HL-60/S4 treated with retinoic acid at 250 ng/mL for 4 days and 3 days (cell line): ENCODE measurements around the gene SCAMP1.
"Not testable (repeated sequence)": the region's sequence is repeated elsewhere in the genome, so short reads cannot be mapped to it uniquely, and the experiment has no call there.

ENCODE experiments used
- in situ Hi-C: fragments of 300-500 bp; cut with MboI; formaldehyde crosslinking; loops from 2 replicates; pipeline ENCODE4 v1.7.0; 2022; ENCODE audit warnings: low sequenced_read_pairs

SCAMP1 gene

DNA sequence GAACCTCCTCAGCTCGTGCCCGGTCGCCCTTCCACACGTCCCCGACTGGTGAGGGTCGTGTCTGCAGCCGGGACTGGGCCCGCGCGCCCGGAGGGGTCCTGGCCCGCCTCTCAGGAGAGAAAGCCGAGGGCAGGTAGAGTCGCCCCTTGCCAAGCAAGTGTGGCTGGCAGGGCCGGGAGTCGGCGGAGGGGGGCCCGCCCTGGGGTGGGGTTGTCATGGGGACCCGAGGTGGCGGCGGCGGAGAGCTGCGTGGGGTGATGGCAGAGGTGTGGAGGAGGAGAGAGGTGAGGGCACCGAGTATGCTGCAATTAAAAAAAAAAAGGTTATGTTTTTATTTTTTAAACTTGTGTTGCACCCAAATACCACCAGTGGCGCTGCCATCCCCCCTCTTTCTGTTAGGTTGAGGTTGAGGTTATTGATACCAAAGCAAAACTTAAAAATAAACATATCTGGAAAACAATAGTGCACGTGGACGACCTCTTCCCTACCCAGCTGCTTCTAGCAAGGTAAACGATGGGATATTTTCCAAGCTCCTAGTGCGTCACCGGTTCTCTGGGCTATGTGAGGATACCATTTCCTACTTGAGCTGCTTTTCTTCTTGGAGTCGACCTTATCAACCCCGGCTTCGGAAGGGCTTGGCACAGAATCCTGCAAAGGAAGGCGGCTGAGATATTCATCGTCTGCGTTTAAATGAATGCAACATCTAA is 660 bp downstream of the SCAMP1 start:
- in situ Hi-C loops: no loop called here

DNA sequence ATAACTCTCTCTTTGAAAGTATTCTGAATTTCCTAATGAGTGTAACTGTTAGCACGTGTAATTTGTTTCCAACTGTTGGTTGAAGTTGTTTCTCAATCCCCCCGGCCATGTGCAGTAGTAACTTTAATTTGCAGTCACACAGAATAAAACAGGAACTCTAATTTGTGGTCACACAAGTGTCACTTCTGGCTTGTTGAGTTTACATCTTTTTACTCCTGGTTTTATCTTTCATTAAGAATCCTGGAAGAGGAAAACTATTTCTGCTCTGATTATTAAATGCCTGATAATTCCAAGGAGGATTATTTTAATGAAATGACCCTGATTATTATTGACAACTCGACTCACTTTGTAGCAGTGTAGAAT is 1.2 kb downstream of the SCAMP1 start:
- in situ Hi-C loops: no loop called here

DNA sequence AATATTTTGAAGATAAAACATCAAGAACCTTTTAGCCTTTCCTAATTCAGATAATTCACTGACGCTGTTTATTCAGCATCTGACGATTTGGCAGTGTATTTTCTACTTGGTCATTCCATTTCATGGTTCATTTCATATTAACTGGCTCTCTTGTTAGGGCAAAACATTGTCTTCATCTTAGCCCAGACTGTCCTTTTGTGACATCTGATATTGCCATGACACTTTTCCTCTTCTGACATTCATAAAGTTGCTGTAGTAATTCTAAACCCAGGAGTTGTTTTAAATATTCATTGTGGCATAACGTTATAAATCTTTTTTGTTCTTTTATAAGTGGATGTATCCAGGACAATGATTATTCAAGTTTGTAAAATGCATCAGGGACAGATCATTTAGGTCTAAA is 1.8 kb downstream of the SCAMP1 start:
- in situ Hi-C loops: no loop called here

DNA sequence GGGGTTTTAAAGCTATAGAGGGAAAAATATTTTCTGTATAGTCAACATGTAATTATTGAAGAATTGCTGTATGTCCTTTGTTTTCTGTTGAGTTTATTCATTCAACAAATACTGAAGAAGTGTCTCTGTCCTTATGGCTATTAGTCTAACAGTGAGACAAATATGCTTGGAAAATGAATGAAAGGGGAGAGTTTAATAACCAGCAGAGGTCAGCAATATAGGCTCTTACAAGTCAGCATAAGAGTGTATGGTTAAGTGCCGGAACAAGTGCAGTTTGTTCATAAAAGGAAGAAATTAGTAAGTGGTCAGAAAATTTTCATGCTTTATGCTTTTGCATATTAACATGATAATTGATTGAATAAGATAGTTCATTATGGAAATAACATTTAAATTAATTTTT is 3.6 kb downstream of the SCAMP1 start:
- in situ Hi-C loops: no loop called here

DNA sequence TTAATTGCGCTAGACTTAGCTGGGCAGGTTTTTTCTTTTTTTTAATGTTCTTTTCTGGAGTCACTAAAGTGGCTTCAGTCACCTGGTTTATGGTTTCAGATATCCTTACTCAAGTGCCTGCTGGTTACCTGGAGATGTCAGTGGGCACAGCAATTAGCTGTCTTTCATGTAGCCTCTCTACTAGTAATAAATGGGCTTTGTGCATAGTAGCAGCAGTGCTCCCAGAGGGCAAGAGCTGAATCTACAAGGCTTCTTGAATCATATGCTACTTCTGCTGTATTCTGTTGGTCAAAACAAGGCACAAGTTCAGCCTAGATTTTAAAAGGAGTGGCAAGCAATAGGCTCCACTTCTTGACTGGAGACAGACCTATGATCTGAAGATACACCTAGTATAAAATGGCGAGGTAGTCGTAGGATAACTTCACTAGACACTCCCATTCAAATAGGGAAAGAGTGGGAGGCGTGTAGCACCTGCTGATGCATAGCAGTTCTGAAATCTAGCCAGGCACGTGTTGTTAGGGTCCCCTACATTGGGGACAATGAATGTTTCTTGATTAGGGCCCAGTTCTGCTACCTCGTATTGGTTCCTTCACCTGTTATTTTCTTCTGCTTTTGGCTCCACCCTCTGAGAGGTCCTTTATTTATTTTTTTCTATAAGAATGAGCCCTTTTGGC is 7.0 kb downstream of the SCAMP1 start:
- in situ Hi-C loops: no loop called here

DNA sequence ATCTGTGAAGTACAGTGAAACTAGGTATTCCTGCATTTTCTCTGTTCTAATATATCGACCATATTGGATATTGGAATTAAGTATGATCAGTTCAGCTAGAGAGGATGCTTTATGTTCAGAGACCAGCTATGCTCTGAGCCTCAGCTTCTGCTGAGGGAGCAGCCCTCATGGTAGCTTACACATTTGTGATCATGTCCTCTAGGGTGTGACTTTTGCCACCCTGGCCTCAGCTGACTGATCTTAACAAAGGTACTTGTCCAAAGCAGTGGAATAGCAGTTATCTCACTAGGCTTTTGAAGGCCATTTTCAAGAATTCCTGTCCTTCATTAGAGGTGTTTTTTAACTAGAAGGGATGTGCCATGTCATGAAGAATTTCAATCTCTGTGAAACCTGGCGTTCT is 9.3 kb downstream of the SCAMP1 start:
- in situ Hi-C loops: no loop called here

DNA sequence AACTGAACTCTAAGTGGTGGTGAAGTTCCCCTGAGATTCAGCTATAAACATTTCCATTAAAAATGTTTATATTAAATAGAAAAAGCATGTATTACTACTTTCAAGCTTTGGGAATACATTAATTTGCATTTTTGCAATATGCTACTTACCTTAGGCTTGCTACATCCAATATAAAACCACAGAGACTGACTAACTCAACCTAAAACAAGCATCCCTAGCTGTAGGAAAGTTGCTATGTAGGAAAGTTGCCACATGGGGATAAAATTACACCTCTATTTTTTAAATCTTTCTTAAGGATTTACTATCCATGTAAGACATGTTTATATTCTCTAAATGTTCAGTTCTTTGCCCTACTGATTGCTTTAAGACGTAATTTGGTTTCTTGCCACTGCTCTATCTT is 12.8 kb downstream of the SCAMP1 start:
- in situ Hi-C loops: no loop called here

DNA sequence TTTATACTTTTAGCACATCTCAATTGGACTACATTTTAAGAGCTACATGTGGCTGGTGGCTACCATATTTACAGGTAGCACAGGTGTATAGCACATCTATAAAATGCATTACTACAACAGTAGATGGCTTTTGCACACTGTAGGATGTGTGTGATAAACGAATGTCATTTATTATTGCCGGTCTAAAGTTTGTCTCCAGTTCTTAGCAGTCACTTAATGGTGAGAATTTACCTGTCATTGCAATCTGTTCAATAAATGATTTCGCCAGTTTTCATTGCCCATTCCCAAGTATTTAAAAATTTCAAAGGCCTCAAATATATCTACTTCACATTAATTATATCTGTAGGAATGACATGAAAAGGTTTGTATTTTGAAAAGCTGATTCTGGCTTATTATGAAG is 15.9 kb downstream of the SCAMP1 start:
- in situ Hi-C loops: no loop called here

DNA sequence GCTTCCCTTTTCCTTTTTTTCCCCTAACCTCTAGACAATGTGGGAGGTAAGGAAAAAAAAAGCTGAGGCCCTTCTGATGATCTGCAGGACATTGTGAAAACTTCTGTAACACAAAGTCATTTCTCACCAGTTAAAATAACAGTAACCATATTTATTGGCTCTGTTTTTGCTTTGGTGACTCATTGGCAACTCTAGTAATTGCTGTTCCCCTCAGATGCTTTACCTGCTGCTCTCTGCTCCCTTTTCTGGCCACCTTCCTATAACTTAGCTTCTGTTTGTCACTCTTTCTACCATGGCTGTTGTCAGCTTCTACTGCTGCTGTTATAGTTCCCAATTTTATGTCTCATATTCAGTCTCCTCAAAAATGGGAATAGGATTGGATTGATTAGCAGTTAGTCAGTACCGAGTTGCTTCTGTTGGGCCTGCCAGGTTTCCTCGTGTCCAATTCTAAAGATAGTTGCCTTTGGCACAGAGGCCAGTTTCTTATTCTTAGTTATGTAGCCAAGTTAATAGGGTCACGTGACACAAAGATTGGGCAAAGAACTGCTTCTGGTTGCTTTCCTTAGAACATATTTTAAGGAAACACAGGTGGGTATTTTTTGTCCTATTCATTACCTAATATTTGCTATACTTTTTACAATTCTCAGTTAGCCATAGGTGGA is 16.8 kb downstream of the SCAMP1 start:
- in situ Hi-C loops: no loop called here

DNA sequence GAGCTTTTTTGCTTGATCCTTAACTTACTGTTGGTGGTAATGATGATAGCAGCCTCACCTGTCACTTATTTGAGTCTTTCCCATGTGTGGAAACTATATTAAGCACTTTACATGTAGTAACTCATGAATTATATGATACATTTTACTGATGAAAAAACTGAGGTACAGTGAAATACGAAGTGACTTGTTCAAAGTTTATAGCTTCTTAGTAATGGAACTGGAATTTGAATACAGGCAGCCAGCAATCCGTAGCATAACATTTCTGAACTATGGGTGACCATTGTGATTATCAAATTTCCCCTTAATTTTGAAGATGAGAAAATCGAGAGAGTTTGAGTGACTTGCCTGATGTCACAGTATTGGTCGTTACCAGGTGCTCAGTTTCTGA is 17.3 kb downstream of the SCAMP1 start:
- in situ Hi-C loops: no loop called here

DNA sequence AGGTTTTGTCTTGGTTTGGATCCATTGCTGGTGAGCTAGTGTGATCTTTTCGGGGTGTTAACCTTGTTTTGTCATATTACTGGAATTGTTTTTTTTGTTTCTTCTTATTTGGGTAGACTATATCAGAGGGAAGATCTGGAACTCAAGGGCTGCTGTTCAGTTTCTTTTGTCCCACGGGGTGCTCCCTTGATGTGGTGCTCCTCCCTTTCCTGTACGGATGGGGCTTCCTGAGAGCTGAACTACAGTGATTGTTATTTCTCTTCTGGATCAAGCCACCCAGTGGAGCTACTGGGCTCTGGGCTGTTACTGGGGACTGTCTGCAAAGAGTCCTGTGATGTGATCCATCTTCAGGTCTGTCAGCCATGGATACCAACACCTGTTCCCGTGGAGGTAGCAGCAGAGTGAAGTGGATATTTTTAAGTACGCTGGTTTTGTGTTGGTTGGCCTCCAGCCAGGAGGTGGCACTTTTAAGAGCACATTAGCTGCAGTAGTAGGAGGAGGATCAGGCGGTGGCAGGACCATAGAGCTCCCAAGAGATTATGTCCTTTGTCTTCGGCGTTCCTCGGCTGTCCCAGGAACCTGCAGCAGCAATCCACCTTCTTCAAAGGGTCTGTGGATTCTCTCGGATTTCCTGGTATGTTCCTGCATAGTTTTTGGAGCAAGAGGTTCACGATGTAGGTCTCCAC is 27.2 kb downstream of the SCAMP1 start:
- in situ Hi-C loops: no loop called here

DNA sequence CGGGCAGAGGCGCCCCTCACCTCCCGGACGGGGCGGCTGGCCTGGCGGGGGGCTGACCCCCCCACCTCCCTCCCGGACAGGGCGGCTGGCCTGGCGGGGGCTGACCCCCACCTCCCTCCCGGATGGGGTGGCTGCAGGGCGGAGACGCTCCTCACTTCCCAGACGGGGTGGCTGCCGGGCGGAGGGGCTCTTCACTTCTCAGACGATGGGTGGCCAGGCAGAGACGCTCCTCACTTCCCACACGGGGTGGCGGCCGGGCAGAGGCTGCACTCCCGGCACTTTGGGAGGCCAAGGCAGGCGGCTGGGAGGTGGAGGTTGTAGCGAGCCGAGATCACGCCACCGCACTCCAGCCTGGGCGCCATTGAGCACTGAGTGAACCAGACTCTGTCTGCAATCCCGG is 30.9 kb downstream of the SCAMP1 start:
- in situ Hi-C loops: not testable (repeated sequence)

DNA sequence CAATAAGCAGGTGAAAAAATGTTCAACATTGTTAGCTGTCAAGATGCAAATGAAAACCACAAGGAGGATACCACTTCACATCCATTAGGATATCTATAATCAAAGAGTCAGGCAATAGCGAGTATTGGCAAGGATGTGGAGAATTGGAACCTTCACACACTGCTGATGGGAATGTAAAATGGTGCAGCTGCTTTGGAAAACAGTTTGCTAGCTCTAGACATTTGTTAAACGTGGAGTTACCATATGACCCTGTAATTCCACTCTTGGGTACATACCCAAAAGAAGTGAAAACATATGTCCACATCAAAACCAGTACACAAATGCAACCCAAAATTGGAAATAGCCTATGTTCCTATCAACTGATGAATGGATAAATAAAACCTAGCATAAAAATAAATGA is 37.4 kb downstream of the SCAMP1 start:
- in situ Hi-C loops: no loop called here

DNA sequence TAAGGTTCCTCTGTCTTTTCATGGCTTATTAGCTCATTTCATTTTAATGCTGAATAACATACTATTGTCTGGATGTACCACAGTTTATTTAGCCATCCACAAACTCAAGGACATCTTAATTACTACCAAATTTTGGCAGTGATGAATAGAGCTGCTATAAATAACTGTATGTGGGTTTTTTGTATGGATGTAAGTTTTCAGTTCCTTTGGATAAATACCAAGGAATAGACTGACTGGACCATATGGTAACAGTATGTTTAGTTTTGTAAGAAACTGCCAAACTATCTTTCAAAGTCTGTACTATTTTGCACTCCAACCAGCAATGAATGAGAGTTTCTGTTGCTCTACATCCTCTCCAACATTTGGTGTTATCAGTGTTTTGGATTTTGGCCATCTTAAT is 38.7 kb downstream of the SCAMP1 start:
- in situ Hi-C loops: no loop called here

DNA sequence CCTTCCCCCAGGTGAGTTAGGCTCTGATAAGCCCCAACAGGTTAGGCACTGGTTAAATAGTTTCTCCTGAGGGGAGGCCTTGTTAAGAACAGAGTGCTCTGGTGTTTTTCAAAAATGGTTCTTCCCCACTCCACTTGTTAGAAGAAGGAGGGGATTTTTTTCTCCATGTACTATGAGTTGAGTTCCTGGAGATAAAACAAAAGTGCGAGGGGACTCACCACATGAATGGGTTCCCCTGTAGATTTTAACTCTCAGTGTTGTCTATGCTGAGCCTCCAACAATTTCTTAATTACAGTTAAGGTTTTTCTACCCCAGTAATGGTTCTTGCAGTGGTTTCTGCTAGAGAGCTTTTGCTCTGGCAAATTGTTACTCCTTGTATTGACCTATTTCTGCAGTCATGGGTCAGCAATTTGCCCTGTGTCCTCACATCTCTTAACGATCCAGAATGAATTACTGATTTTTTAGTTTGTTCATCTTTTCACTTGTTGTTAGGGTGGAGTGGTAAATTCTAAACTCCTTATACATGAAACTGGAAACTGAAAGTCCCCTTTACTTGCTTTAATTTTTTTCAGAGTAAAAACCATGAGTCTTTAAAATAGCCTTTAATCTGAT is 44.4 kb downstream of the SCAMP1 start:
- in situ Hi-C loops: no loop called here

DNA sequence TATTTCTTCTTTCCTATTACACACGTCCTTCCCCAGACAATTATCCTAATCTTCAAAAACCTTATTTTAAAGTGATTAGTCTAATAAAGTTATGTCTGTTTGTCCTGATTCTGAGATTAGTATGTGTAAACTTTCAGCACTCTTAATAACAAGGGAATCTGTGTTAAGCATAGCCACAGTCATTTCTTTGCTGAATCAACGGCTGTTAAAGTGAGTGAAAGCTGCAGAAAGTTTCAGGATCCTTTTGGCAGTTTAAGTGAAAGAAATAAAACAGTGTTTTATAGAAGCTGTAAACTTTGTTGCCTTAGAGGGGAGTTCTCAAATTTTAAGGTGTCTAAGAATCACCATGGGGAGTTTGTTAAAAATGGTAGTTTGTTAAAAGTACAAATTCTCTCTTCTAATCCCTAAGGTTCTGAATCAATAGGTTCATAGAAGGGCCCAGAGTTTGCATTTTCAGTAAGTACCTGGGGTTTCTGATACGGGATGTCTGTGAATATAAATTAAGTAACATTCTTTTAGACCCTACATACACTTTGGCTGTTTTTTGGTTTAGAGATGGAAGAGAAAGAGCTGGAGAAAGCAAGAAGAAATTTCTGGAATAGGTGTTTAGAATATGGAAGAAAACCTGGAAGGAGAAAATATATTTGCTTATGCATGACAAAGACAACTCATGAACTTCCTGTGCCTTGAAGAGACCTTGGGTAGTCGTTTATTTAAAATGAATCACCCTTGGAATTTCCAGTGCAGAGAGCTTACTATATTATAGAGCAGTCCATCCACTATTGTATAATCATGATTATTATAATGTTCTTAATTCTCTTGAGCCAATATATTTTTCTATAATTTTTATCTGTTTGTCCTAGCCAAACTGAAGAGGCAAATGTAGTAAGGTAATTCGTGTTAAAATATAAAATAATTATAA is 45.7 kb downstream of the SCAMP1 start:
- in situ Hi-C loops: no loop called here

DNA sequence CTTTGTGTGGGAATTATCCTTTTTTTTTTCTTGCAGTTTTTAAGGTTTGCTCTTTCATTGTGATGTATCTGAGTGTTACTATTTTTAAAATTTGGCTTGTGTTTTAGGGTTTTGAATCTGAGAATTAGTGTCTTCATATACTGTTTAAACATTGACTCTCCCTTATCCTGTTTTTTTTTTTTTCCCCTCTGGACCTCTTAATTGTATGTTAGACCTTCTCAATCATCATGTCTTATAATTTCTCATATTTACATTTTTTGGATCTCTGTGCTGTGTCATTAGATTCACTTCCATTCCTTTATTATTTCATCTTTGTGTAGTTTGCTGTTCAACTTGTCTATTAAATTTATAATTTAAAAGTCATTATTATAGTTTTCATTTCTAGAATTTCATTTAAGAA is 47.0 kb downstream of the SCAMP1 start:
- in situ Hi-C loops: no loop called here

DNA sequence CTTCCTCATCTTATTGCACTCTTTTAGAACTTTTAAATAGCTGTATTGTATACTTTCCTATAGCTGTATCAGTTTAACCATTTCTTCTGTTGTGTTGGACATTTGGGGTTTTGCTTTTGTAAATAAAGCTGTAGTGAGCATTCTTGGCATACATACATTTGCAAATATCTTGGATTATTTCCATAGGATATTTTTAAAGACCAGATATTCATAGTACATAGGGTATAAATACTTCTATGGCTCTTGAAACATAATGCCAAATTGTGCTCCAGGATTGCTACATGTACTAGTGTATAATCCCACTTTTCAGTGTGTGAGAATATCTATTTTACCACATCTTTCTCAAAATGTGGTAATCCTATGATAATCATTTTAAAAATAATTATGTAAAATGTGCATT is 51.2 kb downstream of the SCAMP1 start:
- in situ Hi-C loops: no loop called here

DNA sequence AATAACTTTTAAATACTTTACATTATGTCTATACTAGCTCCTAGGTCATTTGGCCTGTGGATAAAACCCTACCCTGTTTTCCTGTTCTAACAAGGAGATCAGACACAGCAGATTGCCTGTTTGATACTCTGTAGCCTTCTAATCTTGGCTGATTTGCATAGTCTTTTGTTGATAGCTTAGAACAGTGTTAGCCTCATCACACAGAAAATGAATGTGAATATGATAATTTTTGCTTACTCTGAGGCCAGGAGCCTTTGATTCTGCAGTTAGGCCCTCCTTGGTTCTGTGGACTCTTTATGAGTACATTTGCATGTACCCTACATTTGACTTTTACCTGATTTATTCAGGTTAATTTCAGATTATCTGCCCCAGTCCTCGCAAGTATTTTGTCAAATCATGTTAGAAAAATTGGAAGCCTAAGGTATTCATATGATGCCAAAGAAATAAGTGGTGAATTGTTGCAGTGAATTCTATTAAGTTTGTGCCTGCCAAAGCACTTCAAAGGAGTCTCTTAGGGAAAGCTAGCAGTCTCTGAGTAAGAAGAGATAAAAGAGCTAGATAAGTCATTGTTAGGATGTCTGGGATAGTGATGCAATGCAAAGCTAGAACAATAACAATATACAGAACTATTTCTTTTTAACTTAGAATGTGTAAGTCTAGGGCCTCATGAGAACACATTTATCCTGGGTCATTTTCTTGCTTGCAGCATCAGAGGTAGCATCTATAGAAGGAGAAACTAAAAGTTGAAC is 56.4 kb downstream of the SCAMP1 start:
- in situ Hi-C loops: no loop called here

DNA sequence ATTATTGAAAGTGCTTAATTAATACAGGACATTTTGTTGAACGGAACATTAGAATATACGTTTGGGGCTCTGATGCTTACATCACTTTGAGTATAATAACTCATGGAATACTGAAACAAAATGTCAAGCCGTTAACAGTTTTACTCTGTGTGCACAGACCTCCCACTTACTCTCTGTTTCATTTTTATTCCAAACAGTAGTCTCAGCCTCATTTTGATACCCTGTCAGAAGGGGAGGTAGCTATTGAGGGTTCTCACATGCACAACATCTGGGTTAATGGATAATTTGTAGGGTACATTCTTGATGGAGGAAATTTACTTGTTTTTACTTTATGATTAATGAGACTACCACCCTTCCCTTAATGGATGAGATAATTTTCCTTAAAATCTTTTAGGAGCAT is 59.0 kb downstream of the SCAMP1 start:
- in situ Hi-C loops: no loop called here
